ENCODE measurements around the gene PDCD4. TPM values are rescaled to one million over a fixed set of nuclear protein-coding genes. Genes with fewer than 3 reads are reported as not detected.

PDCD4 gene
- total and polyA plus RNA-seq, 9 of the 15 experiments (the other 6 are each of a cell fraction or from before 2014, with no cell fraction given): 12.9 to 44.1 (median 33.7) TPM

DNA sequence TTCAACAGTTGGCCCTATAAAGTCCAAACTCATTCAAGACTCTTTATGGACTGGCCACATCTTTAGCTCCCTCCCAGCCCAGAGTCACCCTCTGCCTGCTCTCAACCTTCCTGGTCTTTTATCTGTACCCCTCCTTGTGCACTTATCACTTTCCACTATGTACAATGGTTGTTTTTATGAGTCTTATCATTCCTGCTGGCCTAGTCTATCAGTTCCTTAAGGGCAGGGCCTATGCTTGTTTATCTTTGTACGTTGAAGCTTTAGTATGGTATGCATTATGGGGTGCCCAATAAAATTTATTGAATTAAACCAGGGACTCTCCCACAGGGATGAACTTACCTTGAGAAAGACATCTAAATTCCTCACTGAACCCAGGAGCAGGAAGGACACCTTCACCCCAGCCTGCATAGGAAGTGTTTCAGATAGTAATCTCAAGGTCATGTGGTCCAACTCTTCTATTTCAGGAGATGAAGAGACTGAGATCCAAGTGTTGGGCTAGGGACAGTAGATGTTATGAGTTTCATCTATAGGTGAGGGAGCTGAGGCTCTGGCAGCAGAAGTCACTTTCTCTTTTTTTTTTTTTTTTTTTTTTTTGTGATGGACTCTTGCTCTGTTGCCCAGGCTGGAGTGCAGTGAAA, 13.3 kb upstream of the PDCD4 start (continued):
- TF ChIP-seq, protein P1, sequence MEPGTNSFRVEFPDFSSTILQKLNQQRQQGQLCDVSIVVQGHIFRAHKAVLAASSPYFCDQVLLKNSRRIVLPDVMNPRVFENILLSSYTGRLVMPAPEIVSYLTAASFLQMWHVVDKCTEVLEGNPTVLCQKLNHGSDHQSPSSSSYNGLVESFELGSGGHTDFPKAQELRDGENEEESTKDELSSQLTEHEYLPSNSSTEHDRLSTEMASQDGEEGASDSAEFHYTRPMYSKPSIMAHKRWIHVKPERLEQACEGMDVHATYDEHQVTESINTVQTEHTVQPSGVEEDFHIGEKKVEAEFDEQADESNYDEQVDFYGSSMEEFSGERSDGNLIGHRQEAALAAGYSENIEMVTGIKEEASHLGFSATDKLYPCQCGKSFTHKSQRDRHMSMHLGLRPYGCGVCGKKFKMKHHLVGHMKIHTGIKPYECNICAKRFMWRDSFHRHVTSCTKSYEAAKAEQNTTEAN (CRISPR knock-in tag; IDR thresholded peaks at IDR 0.05): no peak
- TF ChIP-seq, protein P2, sequence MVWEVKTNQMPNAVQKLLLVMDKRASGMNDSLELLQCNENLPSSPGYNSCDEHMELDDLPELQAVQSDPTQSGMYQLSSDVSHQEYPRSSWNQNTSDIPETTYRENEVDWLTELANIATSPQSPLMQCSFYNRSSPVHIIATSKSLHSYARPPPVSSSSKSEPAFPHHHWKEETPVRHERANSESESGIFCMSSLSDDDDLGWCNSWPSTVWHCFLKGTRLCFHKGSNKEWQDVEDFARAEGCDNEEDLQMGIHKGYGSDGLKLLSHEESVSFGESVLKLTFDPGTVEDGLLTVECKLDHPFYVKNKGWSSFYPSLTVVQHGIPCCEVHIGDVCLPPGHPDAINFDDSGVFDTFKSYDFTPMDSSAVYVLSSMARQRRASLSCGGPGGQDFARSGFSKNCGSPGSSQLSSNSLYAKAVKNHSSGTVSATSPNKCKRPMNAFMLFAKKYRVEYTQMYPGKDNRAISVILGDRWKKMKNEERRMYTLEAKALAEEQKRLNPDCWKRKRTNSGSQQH (CRISPR knock-in tag; IDR thresholded peaks at IDR 0.05): no peak
- no peak for TF ChIP-seq C11orf30 (IDR thresholded peaks at IDR 0.05; ENCODE audit: low read depth)
- TF ChIP-seq PTRF (tag; IDR thresholded peaks at IDR 0.05): no peak
- TF ChIP-seq MCM5 (IDR thresholded peaks at IDR 0.05; ENCODE audit: low read depth): no peak
- TF ChIP-seq, protein P3, sequence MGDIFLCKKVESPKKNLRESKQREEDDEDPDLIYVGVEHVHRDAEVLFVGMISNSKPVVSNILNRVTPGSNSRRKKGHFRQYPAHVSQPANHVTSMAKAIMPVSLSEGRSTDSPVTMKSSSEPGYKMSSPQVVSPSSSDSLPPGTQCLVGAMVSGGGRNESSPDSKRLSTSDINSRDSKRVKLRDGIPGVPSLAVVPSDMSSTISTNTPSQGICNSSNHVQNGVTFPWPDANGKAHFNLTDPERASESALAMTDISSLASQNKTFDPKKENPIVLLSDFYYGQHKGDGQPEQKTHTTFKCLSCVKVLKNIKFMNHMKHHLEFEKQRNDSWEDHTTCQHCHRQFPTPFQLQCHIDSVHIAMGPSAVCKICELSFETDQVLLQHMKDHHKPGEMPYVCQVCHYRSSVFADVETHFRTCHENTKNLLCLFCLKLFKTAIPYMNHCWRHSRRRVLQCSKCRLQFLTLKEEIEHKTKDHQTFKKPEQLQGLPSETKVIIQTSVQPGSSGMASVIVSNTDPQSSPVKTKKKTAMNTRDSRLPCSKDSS (IDR thresholded peaks at IDR 0.05; ENCODE audit: low read depth, partially characterized antibody): no peak
- no peak for TF ChIP-seq MAFG (tag; conservative IDR thresholded peaks at IDR 0.05)
- TF ChIP-seq, protein P4, sequence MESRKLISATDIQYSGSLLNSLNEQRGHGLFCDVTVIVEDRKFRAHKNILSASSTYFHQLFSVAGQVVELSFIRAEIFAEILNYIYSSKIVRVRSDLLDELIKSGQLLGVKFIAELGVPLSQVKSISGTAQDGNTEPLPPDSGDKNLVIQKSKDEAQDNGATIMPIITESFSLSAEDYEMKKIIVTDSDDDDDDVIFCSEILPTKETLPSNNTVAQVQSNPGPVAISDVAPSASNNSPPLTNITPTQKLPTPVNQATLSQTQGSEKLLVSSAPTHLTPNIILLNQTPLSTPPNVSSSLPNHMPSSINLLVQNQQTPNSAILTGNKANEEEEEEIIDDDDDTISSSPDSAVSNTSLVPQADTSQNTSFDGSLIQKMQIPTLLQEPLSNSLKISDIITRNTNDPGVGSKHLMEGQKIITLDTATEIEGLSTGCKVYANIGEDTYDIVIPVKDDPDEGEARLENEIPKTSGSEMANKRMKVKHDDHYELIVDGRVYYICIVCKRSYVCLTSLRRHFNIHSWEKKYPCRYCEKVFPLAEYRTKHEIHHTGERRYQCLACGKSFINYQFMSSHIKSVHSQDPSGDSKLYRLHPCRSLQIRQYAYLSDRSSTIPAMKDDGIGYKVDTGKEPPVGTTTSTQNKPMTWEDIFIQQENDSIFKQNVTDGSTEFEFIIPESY (CRISPR knock-in tag; IDR thresholded peaks at IDR 0.05): no peak
- TF ChIP-seq ELF4 (CRISPR knock-in tag; IDR thresholded peaks at IDR 0.05): no peak
- no peak for TF ChIP-seq XRCC4 (IDR thresholded peaks at IDR 0.05; ENCODE audit: extremely low read depth, insufficient read depth, insufficient read length)
- TF ChIP-seq, protein P5, sequence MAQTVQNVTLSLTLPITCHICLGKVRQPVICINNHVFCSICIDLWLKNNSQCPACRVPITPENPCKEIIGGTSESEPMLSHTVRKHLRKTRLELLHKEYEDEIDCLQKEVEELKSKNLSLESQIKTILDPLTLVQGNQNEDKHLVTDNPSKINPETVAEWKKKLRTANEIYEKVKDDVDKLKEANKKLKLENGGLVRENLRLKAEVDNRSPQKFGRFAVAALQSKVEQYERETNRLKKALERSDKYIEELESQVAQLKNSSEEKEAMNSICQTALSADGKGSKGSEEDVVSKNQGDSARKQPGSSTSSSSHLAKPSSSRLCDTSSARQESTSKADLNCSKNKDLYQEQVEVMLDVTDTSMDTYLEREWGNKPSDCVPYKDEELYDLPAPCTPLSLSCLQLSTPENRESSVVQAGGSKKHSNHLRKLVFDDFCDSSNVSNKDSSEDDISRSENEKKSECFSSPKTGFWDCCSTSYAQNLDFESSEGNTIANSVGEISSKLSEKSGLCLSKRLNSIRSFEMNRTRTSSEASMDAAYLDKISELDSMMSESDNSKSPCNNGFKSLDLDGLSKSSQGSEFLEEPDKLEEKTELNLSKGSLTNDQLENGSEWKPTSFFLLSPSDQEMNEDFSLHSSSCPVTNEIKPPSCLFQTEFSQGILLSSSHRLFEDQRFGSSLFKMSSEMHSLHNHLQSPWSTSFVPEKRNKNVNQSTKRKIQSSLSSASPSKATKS (CRISPR knock-in tag; IDR thresholded peaks at IDR 0.05): no peak
- TF ChIP-seq ZNF445 (CRISPR knock-in tag; IDR thresholded peaks at IDR 0.05; ENCODE audit: low read depth): no peak
- no peak for TF ChIP-seq ARNT (IDR thresholded peaks at IDR 0.05)
